Liver (tissue), 9 donors: ENCODE results near the gene EIF3K. TPM values are rescaled to one million over a fixed set of nuclear protein-coding genes. Genes with fewer than 3 reads are reported as not detected.

ENCODE experiments used
- DNase-seq: peaks from one replicate; pipeline ENCODE4 v3.0.0-alpha.2; 2017; ENCODE audit warnings: low spot score
- H3K27ac ChIP-seq, 2 donors: one replicate each; pipeline ENCODE4 v1.7.0; 2013; ENCODE audit warnings: inconsistent platforms in 2 of 2, low read length in 2 of 2, control low read depth in 1 of 2, low read depth in 1 of 2, mild to moderate bottlenecking in 1 of 2
- H3K27me3 ChIP-seq, 4 donors: one replicate each; pipeline versions ENCODE4 v1.6.1 to v1.7.0; 2013; ENCODE audit warnings: low read length in 3 of 4, inconsistent platforms in 1 of 4, mild to moderate bottlenecking in 1 of 4, moderate library complexity in 1 of 4; ENCODE audit not compliant: control insufficient read depth in 4 of 4, insufficient read depth in 4 of 4
- H3K36me3 ChIP-seq, 4 donors: one replicate each; pipeline versions ENCODE4 v1.6.1 to v1.7.0; 2013; ENCODE audit warnings: low read length in 3 of 4, mild to moderate bottlenecking in 3 of 4, low read depth in 1 of 4, moderate library complexity in 1 of 4; ENCODE audit not compliant: control insufficient read depth in 4 of 4, insufficient read depth in 3 of 4
- H3K4me1 ChIP-seq, 4 donors: one replicate each; pipeline versions ENCODE4 v1.6.1 to v1.7.0; 2013; ENCODE audit warnings: low read length in 3 of 4, mild to moderate bottlenecking in 3 of 4, moderate library complexity in 1 of 4; ENCODE audit not compliant: control insufficient read depth in 4 of 4, insufficient read depth in 4 of 4
- H3K4me3 ChIP-seq, 3 donors: one replicate each; pipeline versions ENCODE4 v1.6.1 to v1.7.0; 2013; ENCODE audit warnings: low read length in 3 of 3, control low read depth in 1 of 3, low read depth in 1 of 3, mild to moderate bottlenecking in 1 of 3
- H3K9ac ChIP-seq, 2 donors: one replicate each; pipeline ENCODE4 v1.7.0; 2013; ENCODE audit warnings: low read length in 2 of 2, mild to moderate bottlenecking in 2 of 2, moderate library complexity in 2 of 2, control low read depth in 1 of 2, low read depth in 1 of 2
- H3K9me3 ChIP-seq, 4 donors: one replicate each; pipeline versions ENCODE4 v1.6.1 to v1.7.0; 2013; ENCODE audit warnings: low read length in 3 of 4; ENCODE audit not compliant: control insufficient read depth in 4 of 4
- ATF3 ChIP-seq: IDR thresholded peaks from 2 replicates; pipeline ENCODE4 v1.6.1; 2016; ENCODE audit warnings: antibody characterized with exemption
- CTCF ChIP-seq: fragments of 150-350 bp; IDR thresholded peaks from 2 replicates; pipeline ENCODE4 v1.5.1; 2017; ENCODE audit warnings: improper control_type of control experiment, low read depth, low read length; ENCODE audit not compliant: missing input control
- EGR1 ChIP-seq, 2 donors: IDR thresholded peaks; 2 replicates each; pipeline ENCODE4 v1.6.1; 2016 to 2018; ENCODE audit warnings: antibody characterized with exemption in 2 of 2, low read depth in 2 of 2
- FOXA1 ChIP-seq: IDR thresholded peaks from 2 replicates; pipeline ENCODE4 v1.6.1; 2016; ENCODE audit warnings: antibody characterized with exemption
- FOXA2 ChIP-seq: IDR thresholded peaks from 2 replicates; pipeline ENCODE4 v1.6.1; 2016; ENCODE audit warnings: antibody characterized with exemption
- HNF4A ChIP-seq, 2 donors: conservative IDR thresholded peaks; 2 replicates each; pipeline ENCODE4 v1.6.1; 2016; ENCODE audit warnings: antibody characterized with exemption in 2 of 2, mild to moderate bottlenecking in 2 of 2
- HNF4G ChIP-seq: IDR thresholded peaks from 2 replicates; pipeline ENCODE4 v1.6.1; 2016; ENCODE audit warnings: antibody characterized with exemption
- JUND ChIP-seq, 2 donors: IDR thresholded peaks; 2 replicates each; pipeline ENCODE4 v1.6.1; 2016; ENCODE audit warnings: antibody characterized with exemption in 2 of 2
- MAX ChIP-seq: IDR thresholded peaks from 2 replicates; pipeline ENCODE4 v1.6.1; 2016; ENCODE audit warnings: antibody characterized with exemption
- NR2F2 ChIP-seq: IDR thresholded peaks from 2 replicates; pipeline ENCODE4 v1.6.1; 2016; ENCODE audit warnings: antibody characterized with exemption
- RAD21 ChIP-seq, 2 donors: IDR thresholded peaks; 2 replicates each; pipeline ENCODE4 v1.6.1; 2016; ENCODE audit warnings: antibody characterized with exemption in 2 of 2, mild to moderate bottlenecking in 2 of 2
- REST ChIP-seq: IDR thresholded peaks from 2 replicates; pipeline ENCODE4 v1.6.1; 2016; ENCODE audit warnings: antibody characterized with exemption, mild to moderate bottlenecking
- RXRA ChIP-seq, 2 donors: IDR thresholded peaks; 2 replicates each; pipeline ENCODE4 v1.6.1; 2017 to 2018; ENCODE audit warnings: antibody characterized with exemption in 2 of 2, mild to moderate bottlenecking in 1 of 2
- TAF1 ChIP-seq: conservative IDR thresholded peaks from 2 replicates; pipeline ENCODE4 v1.6.1; 2016; ENCODE audit warnings: antibody characterized with exemption, mild to moderate bottlenecking
- YY1 ChIP-seq: IDR thresholded peaks from 2 replicates; pipeline ENCODE4 v1.6.1; 2016; ENCODE audit warnings: antibody characterized with exemption, mild to moderate bottlenecking
- ZBTB33 ChIP-seq: IDR thresholded peaks from 2 replicates; pipeline ENCODE4 v1.6.1; 2016; ENCODE audit warnings: antibody characterized with exemption
- WGBS: extraction: QIAGEN DNeasy Blood & Tissue Kit; methylation state at CpG from one replicate; pipeline ENCODE4 v1.1.7; 2013; 5-methylcytosine and 5-hydroxymethylcytosine counted together
- polyA plus RNA-seq, 2 donors: library from polyadenylated mRNA; stranded (reverse) in 1 of 2; unstranded in 1 of 2; fragments of 200-250 nt in 1 of 2; fragments of >200 nt in 1 of 2; fragmentation: Nextera tagmentation in 1 of 2; extraction: Ambion mirVana in 1 of 2; gene quantifications; one replicate each; pipeline versions ENCODE4 v1.2.1 to v1.2.3, GENCODE V29; 2013 to 2015
- total RNA-seq, 2 donors: library from RNA; depleted of rRNA; stranded (reverse); fragments of >200 nt; gene quantifications; one replicate each; pipeline ENCODE4 v1.2.3, GENCODE V29; 2014
- donor health status: healthy.
- donor health status: healthy.
- donor health status: healthy.
- donor health status: healthy.
- donor health status: healthy.

Gene EIF3K
- total and polyA plus RNA-seq, 4 donors = 118 to 240 (median 151) TPM

GRCh38 chr19:38661996-38662395 lies 43.0 kb downstream of the EIF3K start:
- no peak for TF ChIP-seq HNF4G
- TF ChIP-seq ZBTB33 = no peak
- TF ChIP-seq YY1 = no peak
- TF ChIP-seq RAD21 (IDR thresholded peaks at IDR 0.05) = no peak
- no peak for TF ChIP-seq MAX
- no peak for TF ChIP-seq JUND (IDR thresholded peaks at IDR 0.05)
- TF ChIP-seq FOXA2 = no peak
- TF ChIP-seq CTCF = no peak
- TF ChIP-seq EGR1 (IDR thresholded peaks at IDR 0.05; ENCODE audit: low read depth in 2 of 2) = no peak
- no peak for TF ChIP-seq TAF1
- TF ChIP-seq RXRA (IDR thresholded peaks at IDR 0.05) = no peak
- H3K9ac ChIP-seq = no peak overlapping the region
- no peaks in the 10 kb centered on the region for H3K9me3 ChIP-seq
- no peaks in the 10 kb centered on the region for H3K36me3 ChIP-seq
- H3K27me3 ChIP-seq = no peaks in the 10 kb centered on the region
- no peak for DNase-seq
- H3K4me3 ChIP-seq = no peak overlapping the region
- H3K4me1 ChIP-seq = peaks cover 29 to 70% (median 60%) of the 10 kb centered on the region in 4 donors
- peak overlapping the region in 1 of 2 donors; percentile 54 for H3K27ac ChIP-seq
- 55% methylated on average over 1 of the region's 1 CpG for WGBS

GRCh38 chr19:38662537-38663155 lies 43.7 kb downstream of the EIF3K start:
- no peak for TF ChIP-seq HNF4A (conservative IDR thresholded peaks at IDR 0.05)
- 72% methylated on average over 7 of the region's 7 CpGs for WGBS
- Histone ChIP-seq H3K27me3 (no peaks in the 10 kb centered on the region), H3K27ac (peak overlapping the region in 1 of 2 donors; percentile 54), H3K4me3 (no peak overlapping the region), H3K9ac (no peak overlapping the region), H3K36me3 (no peaks in the 10 kb centered on the region), H3K4me1 (peaks cover 25 to 71% (median 60%) of the 10 kb centered on the region in 4 donors), H3K9me3 (no peaks in the 10 kb centered on the region)
- DNase-seq = no peak

GRCh38 chr19:38663156-38663651 lies 44.2 kb downstream of the EIF3K start:
- H3K9me3 ChIP-seq = no peaks in the 10 kb centered on the region
- no peaks in the 10 kb centered on the region for H3K27me3 ChIP-seq
- DNase-seq = no peak
- no peak overlapping the region for H3K9ac ChIP-seq
- no peaks in the 10 kb centered on the region for H3K36me3 ChIP-seq
- 93% methylated on average over 22 of the region's 22 CpGs for WGBS
- H3K27ac ChIP-seq = peak overlapping the region in 1 of 2 donors; percentile 92
- H3K4me1 ChIP-seq = peaks cover 22 to 71% (median 63%) of the 10 kb centered on the region in 4 donors
- H3K4me3 ChIP-seq = no peak overlapping the region
- TF ChIP-seq TAF1 (no peak), RXRA (IDR thresholded peaks at IDR 0.05) (no peak), CTCF (no peak), FOXA1 (no peak), REST (no peak), NR2F2 (no peak), FOXA2 (no peak), ATF3 (no peak)
